Transverse colon (tissue), 4 donors: ENCODE results near the gene FNDC3B. TPM values are rescaled to one million over a fixed set of nuclear protein-coding genes. Genes with fewer than 3 reads are reported as not detected.

Source experiments
- DNase-seq: peaks from one replicate; pipeline ENCODE4 v3.0.0-alpha.2; 2019
- H3K27ac ChIP-seq, 4 donors: fragments of 200-600 bp; sonication (generic); 2 replicates each; pipeline ENCODE4 v1.5.1; 2016 to 2018; ENCODE audit warnings: inconsistent platforms in 4 of 4
- H3K27me3 ChIP-seq: fragments of 200-600 bp; sonication (generic); 2 replicates; pipeline ENCODE4 v1.5.1; 2017; ENCODE audit warnings: inconsistent platforms
- H3K36me3 ChIP-seq, 4 donors: fragments of 200-600 bp; sonication (generic); 2 replicates each; pipeline ENCODE4 v1.5.1; 2017 to 2019; ENCODE audit warnings: inconsistent platforms in 4 of 4
- H3K4me1 ChIP-seq, 4 donors: fragments of 200-600 bp; sonication (generic); 2 replicates each; pipeline ENCODE4 v1.5.1; 2017 to 2020; ENCODE audit warnings: inconsistent platforms in 4 of 4
- H3K4me3 ChIP-seq, 4 donors: fragments of 200-600 bp; sonication (generic); 1 replicate in 1 of 4; 2 replicates in 3 of 4; pipeline versions ENCODE4 v1.5.1 to v1.6.1; 2017 to 2019; ENCODE audit warnings: inconsistent platforms in 4 of 4
- H3K9me3 ChIP-seq, 2 donors: fragments of 200-600 bp; sonication (generic); 2 replicates each; pipeline ENCODE4 v1.5.1; 2017 to 2019; ENCODE audit warnings: inconsistent platforms in 2 of 2
- CTCF ChIP-seq, 5 experiments: fragments of 200-600 bp in 3 of 5; fragments of 450-650 bp in 2 of 5; sonication (generic) in 3 of 5; IDR thresholded peaks; 1 replicate in 2 of 5; 2 replicates in 3 of 5; pipeline ENCODE4 v1.5.1; 2016 to 2017; ENCODE audit warnings: antibody characterized with exemption in 5 of 5, inconsistent platforms in 3 of 5, mild to moderate bottlenecking in 2 of 5, moderate library complexity in 1 of 5
- EP300 ChIP-seq: sonication (generic); formaldehyde crosslinking; IDR thresholded peaks from one replicate; pipeline ENCODE4 v1.6.1; 2017; ENCODE audit warnings: antibody characterized with exemption, low read depth
- POLR2A ChIP-seq: fragments of 450-650 bp; IDR thresholded peaks from one replicate; pipeline ENCODE4 v1.6.1; 2016; ENCODE audit warnings: antibody characterized with exemption, mild to moderate bottlenecking, moderate library complexity
- POLR2AphosphoS5 ChIP-seq, 3 donors: sonication (generic); formaldehyde crosslinking; IDR thresholded peaks; one replicate each; pipeline ENCODE4 v1.6.1; 2016; ENCODE audit warnings: antibody characterized with exemption in 3 of 3
- WGBS, 2 donors: methylation state at CpG; one replicate each; pipeline ENCODE4 v1.1.5; 2018; ENCODE audit warnings: low coverage in 1 of 2; 5-methylcytosine and 5-hydroxymethylcytosine counted together
- in situ Hi-C, 4 donors: fragments of 200-750 bp; cut with MboI; loops; one replicate each; pipeline versions ENCODE4 v1.15.0 to v1.15.1; 2017; ENCODE audit warnings: low sequenced_read_pairs in 3 of 4, low pct_ligation_motif_present in 1 of 4, low pct_unique_long_range_greater_than_20kb in 1 of 4
- intact Hi-C: fragments of 100-400 bp; cut with DNase I; formaldehyde crosslinking; loops from one replicate; pipeline ENCODE4 v1.15.1; 2023; ENCODE audit warnings: low total_unique reads
- total RNA-seq, 4 donors: library from RNA; depleted of rRNA; stranded (reverse); fragments of >200 nt; gene quantifications; one replicate each; pipeline ENCODE4 v1.1.0, GENCODE V29; 2016

Gene FNDC3B
- total RNA-seq, 4 donors from 2014 or later: 28.5 to 85.7 (median 44.5) TPM

- DNase-seq: no peak
- Histone ChIP-seq H3K27ac (no peak overlapping the region), H3K4me1 (peaks cover 3 to 41% (median 5%) of the 10 kb centered on the region in 4 donors), H3K9me3 (no peaks in the 10 kb centered on the region), H3K4me3 (no peak overlapping the region), H3K36me3 (peaks cover 0 to 13% (median 0%) of the 10 kb centered on the region in 4 donors), H3K27me3 (no peaks in the 10 kb centered on the region)
- WGBS, 2 donors: 87 to 100% methylated on average over 1 to 3 of the region's 3 CpGs
- TF ChIP-seq POLR2AphosphoS5 (IDR thresholded peaks at IDR 0.05) (no peak), EP300 (no peak), POLR2A (no peak), CTCF (IDR thresholded peaks at IDR 0.05) (no peak)
- in situ Hi-C loops (no loop called here), intact Hi-C loops (no loop called here)
Observed at GRCh38 chr3:172282850-172283249, 243.5 kb downstream of the FNDC3B start.

- no peak overlapping the region for H3K27ac ChIP-seq
- WGBS, 2 donors: 69 to 72% methylated on average over 5 of the region's 5 CpGs
- H3K27me3 ChIP-seq: no peaks in the 10 kb centered on the region
- H3K36me3 ChIP-seq: peaks cover 0 to 14% (median 0%) of the 10 kb centered on the region in 4 donors
- H3K4me1 ChIP-seq: peaks cover 0 to 34% (median 4%) of the 10 kb centered on the region in 4 donors
- no peaks in the 10 kb centered on the region for H3K9me3 ChIP-seq
- intact Hi-C loops (no loop called here), in situ Hi-C loops (no loop called here)
- TF ChIP-seq POLR2AphosphoS5 (IDR thresholded peaks at IDR 0.05) (no peak), CTCF (IDR thresholded peaks at IDR 0.05) (no peak), EP300 (no peak), POLR2A (no peak)
- no peak overlapping the region for H3K4me3 ChIP-seq
- no peak for DNase-seq
Observed at GRCh38 chr3:172283841-172284357, 244.5 kb downstream of the FNDC3B start.

GRCh38 chr3:172285844-172286243 lies 246.5 kb downstream of the FNDC3B start:
- TF ChIP-seq POLR2AphosphoS5 (IDR thresholded peaks at IDR 0.05) (no peak), CTCF (IDR thresholded peaks at IDR 0.05) (no peak), EP300 (no peak), POLR2A (no peak)
- Histone ChIP-seq H3K27ac (no peak overlapping the region), H3K27me3 (no peaks in the 10 kb centered on the region), H3K36me3 (peaks cover 0 to 14% (median 0%) of the 10 kb centered on the region in 4 donors), H3K9me3 (no peaks in the 10 kb centered on the region), H3K4me3 (no peak overlapping the region), H3K4me1 (peaks cover 0 to 23% (median 0%) of the 10 kb centered on the region in 4 donors)
- DNase-seq: no peak
- 86 to 94% methylated on average over 4 of the region's 4 CpGs for WGBS, 2 donors
- intact Hi-C loops (no loop called here), in situ Hi-C loops (no loop called here)

GRCh38 chr3:172286548-172287148 lies 247.3 kb downstream of the FNDC3B start:
- Histone ChIP-seq H3K4me1 (peaks cover 0 to 23% (median 0%) of the 10 kb centered on the region in 4 donors), H3K27me3 (no peaks in the 10 kb centered on the region), H3K4me3 (no peak overlapping the region), H3K36me3 (peaks cover 0 to 14% (median 0%) of the 10 kb centered on the region in 4 donors), H3K9me3 (no peaks in the 10 kb centered on the region), H3K27ac (no peak overlapping the region)
- intact Hi-C loops (no loop called here), in situ Hi-C loops (no loop called here)
- WGBS, 2 donors: 89 to 97% methylated on average over 3 of the region's 3 CpGs
- no peak for DNase-seq
- TF ChIP-seq CTCF (IDR thresholded peaks at IDR 0.05): no peak
- no peak for TF ChIP-seq POLR2A
- TF ChIP-seq EP300: no peak
- no peak for TF ChIP-seq POLR2AphosphoS5 (IDR thresholded peaks at IDR 0.05)
